Measurements from ENCODE around the gene RAB44. TPM values are rescaled to one million over a fixed set of nuclear protein-coding genes. Genes with fewer than 3 reads are reported as not detected.
"Not testable (repeated sequence)": the region's sequence is repeated elsewhere in the genome, so short reads cannot be mapped to it uniquely, and the experiment has no call there.

RAB44 gene
- total RNA-seq = 0.07 TPM in 1 of 2 replicates, not detected in the other

GRCh38 chr6:36697481-36697903 lies at the start of gene RAB44:
RAB44 (plus strand) TSS chr6:36697826; CDS start chr6:36704236, 6,410 bp downstream.
- no peak for DNase-seq (ENCODE audit: low read depth)
- Histone ChIP-seq H3K36me3 (ENCODE audit: control insufficient read depth, insufficient read depth, low read length) (no peaks in the 10 kb centered on the region), H3K27me3 (ENCODE audit: control insufficient read depth, insufficient read depth, low read length) (no peaks in the 10 kb centered on the region), H3K4me3 (ENCODE audit: low read depth, low read length) (no peak within 1 kb of the TSS)
- TF ChIP-seq CTCF (IDR thresholded peaks at IDR 0.05; ENCODE audit: insufficient read depth, low read length, poor library complexity, severe bottlenecking) = no peak

- Histone ChIP-seq H3K27me3 (ENCODE audit: control insufficient read depth, insufficient read depth, low read length) (no peaks in the 10 kb centered on the region), H3K36me3 (ENCODE audit: control insufficient read depth, insufficient read depth, low read length) (no peaks in the 10 kb centered on the region), H3K4me3 (ENCODE audit: low read depth, low read length) (no peak overlapping the region)
- no peak for TF ChIP-seq CTCF (IDR thresholded peaks at IDR 0.05; ENCODE audit: insufficient read depth, low read length, poor library complexity, severe bottlenecking)
- DNase-seq (ENCODE audit: low read depth) = no peak
Measured at GRCh38 chr6:36649086-36649485, 48.5 kb upstream of the RAB44 start.

GRCh38 chr6:36649701-36650484 lies 47.7 kb upstream of the RAB44 start:
- H3K36me3 ChIP-seq (ENCODE audit: control insufficient read depth, insufficient read depth, low read length) = no peaks in the 10 kb centered on the region
- no peak overlapping the region for H3K4me3 ChIP-seq (ENCODE audit: low read depth, low read length)
- DNase-seq (ENCODE audit: low read depth) = no peak
- no peak for TF ChIP-seq CTCF (IDR thresholded peaks at IDR 0.05; ENCODE audit: insufficient read depth, low read length, poor library complexity, severe bottlenecking)
- no peaks in the 10 kb centered on the region for H3K27me3 ChIP-seq (ENCODE audit: control insufficient read depth, insufficient read depth, low read length)

GRCh38 chr6:36650848-36651478 lies 46.7 kb upstream of the RAB44 start:
- DNase-seq (ENCODE audit: low read depth) = no peak
- no peak for TF ChIP-seq CTCF (IDR thresholded peaks at IDR 0.05; ENCODE audit: insufficient read depth, low read length, poor library complexity, severe bottlenecking)
- Histone ChIP-seq H3K27me3 (ENCODE audit: control insufficient read depth, insufficient read depth, low read length) (no peaks in the 10 kb centered on the region), H3K4me3 (ENCODE audit: low read depth, low read length) (no peak overlapping the region), H3K36me3 (ENCODE audit: control insufficient read depth, insufficient read depth, low read length) (no peaks in the 10 kb centered on the region)

- DNase-seq (ENCODE audit: low read depth) = no peak
- H3K4me3 ChIP-seq (ENCODE audit: low read depth, low read length) = no peak overlapping the region
- H3K27me3 ChIP-seq (ENCODE audit: control insufficient read depth, insufficient read depth, low read length) = no peaks in the 10 kb centered on the region
- H3K36me3 ChIP-seq (ENCODE audit: control insufficient read depth, insufficient read depth, low read length) = no peaks in the 10 kb centered on the region
- no peak for TF ChIP-seq CTCF (IDR thresholded peaks at IDR 0.05; ENCODE audit: insufficient read depth, low read length, poor library complexity, severe bottlenecking)
Measured at GRCh38 chr6:36651659-36652379, 45.8 kb upstream of the RAB44 start.

- H3K27me3 ChIP-seq (ENCODE audit: control insufficient read depth, insufficient read depth, low read length); H3K4me3 ChIP-seq (ENCODE audit: low read depth, low read length); DNase-seq (ENCODE audit: low read depth); H3K36me3 ChIP-seq (ENCODE audit: control insufficient read depth, insufficient read depth, low read length): not testable (repeated sequence)
Measured at GRCh38 chr6:36654469-36654868, 43.2 kb upstream of the RAB44 start.
